ENCODE measurements around the gene RYR2. TPM values are rescaled to one million over a fixed set of nuclear protein-coding genes. Genes with fewer than 3 reads are reported as not detected.

RYR2 gene
- total RNA-seq, 1 experiment from 2014 or later, result 0.90 TPM

DNA sequence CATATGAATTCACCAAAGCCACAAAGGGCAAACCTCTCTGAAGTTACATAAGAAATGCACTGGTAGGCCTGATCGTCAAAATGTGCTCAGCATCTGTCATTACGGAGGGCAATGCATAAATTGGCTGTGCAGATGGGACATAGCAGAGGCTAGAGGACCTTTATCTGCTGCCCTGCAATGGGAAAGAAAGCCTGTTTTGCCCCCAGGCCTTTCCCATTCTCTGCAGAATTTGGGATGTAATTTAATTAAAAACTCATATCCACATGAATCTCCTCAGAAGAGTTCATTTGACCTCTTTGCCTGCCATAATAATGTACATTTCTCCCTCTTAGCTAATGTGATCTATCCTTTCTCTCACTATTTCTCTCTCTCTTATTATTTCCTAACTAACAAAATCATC, 690.7 kb downstream of the RYR2 start:
- CTCF ChIA-PET, result no interaction called here
- intact Hi-C loops (cut with micrococcal nuclease; ENCODE audit: unreplicated experiment), result no loop called here
- Mint-ChIP-seq H3K27ac (ENCODE audit: unreplicated experiment) (no peak overlapping the region), H3K27me3 (ENCODE audit: unreplicated experiment) (no peaks in the 10 kb centered on the region), H3K4me1 (ENCODE audit: low read depth, unreplicated experiment) (peaks cover 11% of the 10 kb centered on the region), H3K4me3 (ENCODE audit: low read depth, unreplicated experiment) (no peak overlapping the region), H3K36me3 (ENCODE audit: insufficient read depth, unreplicated experiment) (no peaks in the 10 kb centered on the region), H3K9me3 (ENCODE audit: low read depth, unreplicated experiment) (peaks cover 3% of the 10 kb centered on the region)
- no TSS peak for BruUV-seq (replicated peaks)
- TF ChIP-seq, protein P1, sequence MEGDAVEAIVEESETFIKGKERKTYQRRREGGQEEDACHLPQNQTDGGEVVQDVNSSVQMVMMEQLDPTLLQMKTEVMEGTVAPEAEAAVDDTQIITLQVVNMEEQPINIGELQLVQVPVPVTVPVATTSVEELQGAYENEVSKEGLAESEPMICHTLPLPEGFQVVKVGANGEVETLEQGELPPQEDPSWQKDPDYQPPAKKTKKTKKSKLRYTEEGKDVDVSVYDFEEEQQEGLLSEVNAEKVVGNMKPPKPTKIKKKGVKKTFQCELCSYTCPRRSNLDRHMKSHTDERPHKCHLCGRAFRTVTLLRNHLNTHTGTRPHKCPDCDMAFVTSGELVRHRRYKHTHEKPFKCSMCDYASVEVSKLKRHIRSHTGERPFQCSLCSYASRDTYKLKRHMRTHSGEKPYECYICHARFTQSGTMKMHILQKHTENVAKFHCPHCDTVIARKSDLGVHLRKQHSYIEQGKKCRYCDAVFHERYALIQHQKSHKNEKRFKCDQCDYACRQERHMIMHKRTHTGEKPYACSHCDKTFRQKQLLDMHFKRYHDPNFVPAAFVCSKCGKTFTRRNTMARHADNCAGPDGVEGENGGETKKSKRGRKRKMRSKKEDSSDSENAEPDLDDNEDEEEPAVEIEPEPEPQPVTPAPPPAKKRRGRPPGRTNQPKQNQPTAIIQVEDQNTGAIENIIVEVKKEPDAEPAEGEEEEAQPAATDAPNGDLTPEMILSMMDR (IDR thresholded peaks at IDR 0.05; ENCODE audit: unreplicated experiment), result no peak
- DNase-seq, result no peak

DNA sequence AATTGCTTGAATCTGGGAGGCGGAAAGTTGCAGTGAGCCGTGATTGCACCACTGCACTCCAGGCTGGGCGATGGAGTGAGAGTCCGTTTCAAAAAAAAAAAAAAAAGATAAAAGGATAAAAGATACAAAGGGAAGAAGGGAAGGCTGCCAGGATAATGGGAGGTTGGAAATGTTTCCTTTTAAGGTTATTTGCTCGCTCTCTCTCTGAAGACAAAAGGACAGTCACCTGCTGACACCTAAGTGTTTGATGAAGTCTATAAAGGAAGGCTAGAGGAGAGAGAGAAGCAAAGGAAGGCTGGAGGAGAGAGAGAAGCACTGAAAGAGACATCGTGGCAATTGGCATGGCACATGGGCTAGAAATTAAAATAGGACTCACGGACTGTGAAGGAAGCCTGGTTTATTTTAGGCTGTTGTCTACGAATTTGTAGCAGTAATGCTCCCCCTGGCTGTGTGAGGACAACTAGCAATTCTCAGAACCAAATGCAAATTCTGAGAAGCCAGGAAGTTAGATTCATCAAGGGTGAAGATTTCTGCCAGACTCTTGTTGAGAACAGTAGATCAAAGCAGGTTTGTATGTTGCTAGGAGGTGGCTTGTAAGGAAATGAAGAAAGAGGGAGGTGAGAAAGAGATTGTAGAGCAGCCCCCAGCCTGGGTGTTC, 694.5 kb downstream of the RYR2 start:
- H3K27ac Mint-ChIP-seq (ENCODE audit: unreplicated experiment), result peak overlapping the region; percentile 6
- no peak overlapping the region for H3K4me3 Mint-ChIP-seq (ENCODE audit: low read depth, unreplicated experiment)
- peaks cover 3% of the 10 kb centered on the region for H3K9me3 Mint-ChIP-seq (ENCODE audit: low read depth, unreplicated experiment)
- H3K27me3 Mint-ChIP-seq (ENCODE audit: unreplicated experiment), result no peaks in the 10 kb centered on the region
- H3K4me1 Mint-ChIP-seq (ENCODE audit: low read depth, unreplicated experiment), result peaks cover 27% of the 10 kb centered on the region
- intact Hi-C loops (cut with micrococcal nuclease; ENCODE audit: unreplicated experiment), result loop anchor here (1.0 to 5.0 kb wide), 2 partner anchors 58 to 66 kb away; no protein-coding TSS in a partner anchor
- no peaks in the 10 kb centered on the region for H3K36me3 Mint-ChIP-seq (ENCODE audit: insufficient read depth, unreplicated experiment)
- peak; percentile 19 for DNase-seq
- no TSS peak for BruUV-seq (replicated peaks)
- CTCF ChIA-PET, result interaction anchor here (0.6 to 1.2 kb wide), 3 partner anchors 43 to 1626 kb away, joined by 3 to 5 read pairs (median 4); no protein-coding TSS in a partner anchor
- TF ChIP-seq, protein P1 (IDR thresholded peaks at IDR 0.05; ENCODE audit: unreplicated experiment), result no peak

DNA sequence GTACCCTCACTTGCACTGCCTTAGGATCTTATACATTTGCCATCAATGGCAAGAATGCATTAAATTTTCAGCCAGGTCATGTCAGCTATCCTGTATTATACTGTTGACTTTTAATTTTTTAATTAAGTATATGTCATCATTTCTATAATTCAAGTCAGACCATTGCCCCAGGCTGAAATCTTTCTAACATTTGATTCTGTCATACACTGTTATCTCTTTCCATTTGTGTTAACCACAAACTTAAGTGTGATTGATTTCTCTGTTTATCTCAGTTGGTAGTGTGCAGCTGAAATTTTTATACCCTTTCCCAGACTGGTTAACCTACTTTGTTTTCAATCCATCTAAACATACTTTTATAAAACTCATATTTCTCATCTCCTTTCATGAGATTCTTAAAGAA, 695.5 kb downstream of the RYR2 start:
- TF ChIP-seq, protein P1 (IDR thresholded peaks at IDR 0.05; ENCODE audit: unreplicated experiment), result no peak
- BruUV-seq (replicated peaks), result no TSS peak

DNA sequence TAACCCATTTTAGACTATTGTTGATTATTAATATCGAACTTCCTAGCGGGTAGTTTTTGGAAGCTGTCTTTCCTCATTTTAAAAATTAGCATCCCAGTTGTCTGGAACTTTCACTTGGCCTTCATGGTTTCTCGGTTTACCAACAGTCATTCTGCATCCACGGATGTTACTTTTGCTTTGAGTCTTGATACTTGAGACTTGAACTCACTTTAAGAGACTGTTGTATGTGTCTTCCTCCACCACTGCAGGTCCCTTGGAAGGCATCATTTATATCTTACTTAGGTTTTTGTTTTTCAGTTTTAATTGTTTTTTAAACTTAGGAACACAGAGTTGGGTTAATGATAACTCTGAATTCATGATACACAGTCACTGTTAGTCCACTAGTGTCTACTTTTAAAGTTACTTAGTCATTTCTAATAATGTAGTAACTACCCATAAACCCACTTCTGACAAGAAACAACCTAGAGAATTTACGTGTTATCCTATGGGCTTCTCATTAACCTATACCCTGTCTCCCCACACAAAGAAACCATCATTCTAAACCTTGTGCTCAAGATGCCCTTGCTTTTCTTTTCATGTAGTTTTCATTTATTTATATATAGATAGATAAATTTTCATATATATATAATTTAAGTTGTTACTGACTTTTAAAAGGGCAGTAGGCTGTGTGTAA, 696.1 kb downstream of the RYR2 start:
- CTCF ChIA-PET, result no interaction called here
- H3K36me3 Mint-ChIP-seq (ENCODE audit: insufficient read depth, unreplicated experiment), result no peaks in the 10 kb centered on the region
- no peak overlapping the region for H3K4me3 Mint-ChIP-seq (ENCODE audit: low read depth, unreplicated experiment)
- no peak overlapping the region for H3K27ac Mint-ChIP-seq (ENCODE audit: unreplicated experiment)
- TF ChIP-seq, protein P1 (IDR thresholded peaks at IDR 0.05; ENCODE audit: unreplicated experiment), result no peak
- H3K27me3 Mint-ChIP-seq (ENCODE audit: unreplicated experiment), result no peaks in the 10 kb centered on the region
- DNase-seq, result no peak
- no TSS peak for BruUV-seq (replicated peaks)
- peaks cover 3% of the 10 kb centered on the region for H3K9me3 Mint-ChIP-seq (ENCODE audit: low read depth, unreplicated experiment)
- H3K4me1 Mint-ChIP-seq (ENCODE audit: low read depth, unreplicated experiment), result peaks cover 27% of the 10 kb centered on the region
- intact Hi-C loops (cut with micrococcal nuclease; ENCODE audit: unreplicated experiment), result loop anchor here (5.0 kb wide), 1 partner anchor 64 kb away; no protein-coding TSS in a partner anchor

More for the DNA sequence above, 695.5 kb downstream of the RYR2 start:
- CTCF ChIA-PET, result interaction anchor here (1.2 kb wide), 1 partner anchor 62 kb away, joined by 5 read pairs; no protein-coding TSS in a partner anchor
- DNase-seq, result no peak
- Mint-ChIP-seq H3K27ac (ENCODE audit: unreplicated experiment) (no peak overlapping the region), H3K36me3 (ENCODE audit: insufficient read depth, unreplicated experiment) (no peaks in the 10 kb centered on the region), H3K27me3 (ENCODE audit: unreplicated experiment) (no peaks in the 10 kb centered on the region), H3K9me3 (ENCODE audit: low read depth, unreplicated experiment) (peaks cover 3% of the 10 kb centered on the region), H3K4me1 (ENCODE audit: low read depth, unreplicated experiment) (peaks cover 27% of the 10 kb centered on the region), H3K4me3 (ENCODE audit: low read depth, unreplicated experiment) (no peak overlapping the region)
- intact Hi-C loops (cut with micrococcal nuclease; ENCODE audit: unreplicated experiment), result loop anchor here (5.0 kb wide), 1 partner anchor 65 kb away; no protein-coding TSS in a partner anchor

All from Calu3 (cell line).